IPS-15b (cell line): ENCODE measurements around the gene KRTAP3-3.

Source experiments
- H3K27me3 ChIP-seq: one replicate; pipeline ENCODE4 v1.6.1; 2013; ENCODE audit warnings: low read length; ENCODE audit not compliant: control insufficient read depth, insufficient read depth
- H3K36me3 ChIP-seq: one replicate; pipeline ENCODE4 v1.6.1; 2013; ENCODE audit warnings: low read length; ENCODE audit not compliant: control insufficient read depth, insufficient read depth
- H3K4me1 ChIP-seq: one replicate; pipeline ENCODE4 v1.6.1; 2013; ENCODE audit warnings: mild to moderate bottlenecking, low read length; ENCODE audit not compliant: control insufficient read depth, insufficient read depth
- H3K4me3 ChIP-seq: one replicate; pipeline ENCODE4 v1.5.1; 2013; ENCODE audit warnings: low read depth, low read length
- H3K9ac ChIP-seq: one replicate; pipeline ENCODE4 v1.6.1; 2013; ENCODE audit warnings: low read depth, mild to moderate bottlenecking, low read length
- H3K9me3 ChIP-seq: one replicate; pipeline ENCODE4 v1.6.1; 2013; ENCODE audit warnings: mild to moderate bottlenecking, low read length; ENCODE audit not compliant: control insufficient read depth, insufficient read depth

Gene KRTAP3-3

GRCh38 chr17:40953881-40954280 lies 40.1 kb downstream of the KRTAP3-3 start:
- H3K27me3 ChIP-seq, result no peaks in the 10 kb centered on the region
- no peaks in the 10 kb centered on the region for H3K36me3 ChIP-seq
- no peak overlapping the region for H3K9ac ChIP-seq
- H3K4me1 ChIP-seq, result peaks cover 17% of the 10 kb centered on the region
- H3K4me3 ChIP-seq, result no peak overlapping the region
- no peaks in the 10 kb centered on the region for H3K9me3 ChIP-seq

GRCh38 chr17:40952661-40953060 lies 41.3 kb downstream of the KRTAP3-3 start:
- no peaks in the 10 kb centered on the region for H3K36me3 ChIP-seq
- no peak overlapping the region for H3K9ac ChIP-seq
- peaks cover 12% of the 10 kb centered on the region for H3K4me1 ChIP-seq
- no peaks in the 10 kb centered on the region for H3K9me3 ChIP-seq
- no peaks in the 10 kb centered on the region for H3K27me3 ChIP-seq
- no peak overlapping the region for H3K4me3 ChIP-seq

GRCh38 chr17:40952154-40952553 lies 41.8 kb downstream of the KRTAP3-3 start:
- Histone ChIP-seq H3K9me3 (no peaks in the 10 kb centered on the region), H3K9ac (no peak overlapping the region), H3K4me3 (no peak overlapping the region), H3K27me3 (no peaks in the 10 kb centered on the region), H3K36me3 (no peaks in the 10 kb centered on the region), H3K4me1 (peaks cover 7% of the 10 kb centered on the region)

GRCh38 chr17:40951011-40951622 lies 42.8 kb downstream of the KRTAP3-3 start:
- Histone ChIP-seq H3K27me3 (no peaks in the 10 kb centered on the region), H3K4me3 (no peak overlapping the region), H3K36me3 (no peaks in the 10 kb centered on the region), H3K9me3 (no peaks in the 10 kb centered on the region), H3K9ac (no peak overlapping the region), H3K4me1 (peaks cover 3% of the 10 kb centered on the region)

- Histone ChIP-seq H3K4me1 (peaks cover 3% of the 10 kb centered on the region), H3K27me3 (no peaks in the 10 kb centered on the region), H3K4me3 (no peak overlapping the region), H3K36me3 (no peaks in the 10 kb centered on the region), H3K9me3 (no peaks in the 10 kb centered on the region), H3K9ac (no peak overlapping the region)
Observed at GRCh38 chr17:40950176-40950575, 43.8 kb downstream of the KRTAP3-3 start.

GRCh38 chr17:40949418-40949817 lies 44.5 kb downstream of the KRTAP3-3 start:
- Histone ChIP-seq H3K9ac (no peak overlapping the region), H3K4me3 (no peak overlapping the region), H3K9me3 (no peaks in the 10 kb centered on the region), H3K4me1 (peaks cover 3% of the 10 kb centered on the region), H3K27me3 (no peaks in the 10 kb centered on the region), H3K36me3 (no peaks in the 10 kb centered on the region)

GRCh38 chr17:40947929-40948328 lies 46.0 kb downstream of the KRTAP3-3 start:
- Histone ChIP-seq H3K27me3 (no peaks in the 10 kb centered on the region), H3K4me3 (no peak overlapping the region), H3K4me1 (peaks cover 3% of the 10 kb centered on the region), H3K9ac (no peak overlapping the region), H3K36me3 (no peaks in the 10 kb centered on the region), H3K9me3 (no peaks in the 10 kb centered on the region)

- no peaks in the 10 kb centered on the region for H3K27me3 ChIP-seq
- no peaks in the 10 kb centered on the region for H3K36me3 ChIP-seq
- H3K9me3 ChIP-seq, result no peaks in the 10 kb centered on the region
- H3K4me3 ChIP-seq, result no peak overlapping the region
- peaks cover 3% of the 10 kb centered on the region for H3K4me1 ChIP-seq
- H3K9ac ChIP-seq, result no peak overlapping the region
Observed at GRCh38 chr17:40945414-40945813, 48.5 kb downstream of the KRTAP3-3 start.

GRCh38 chr17:40944531-40944930 lies 49.4 kb downstream of the KRTAP3-3 start:
- peaks cover 3% of the 10 kb centered on the region for H3K4me1 ChIP-seq
- no peaks in the 10 kb centered on the region for H3K36me3 ChIP-seq
- H3K9ac ChIP-seq, result no peak overlapping the region
- H3K9me3 ChIP-seq, result no peaks in the 10 kb centered on the region
- H3K4me3 ChIP-seq, result no peak overlapping the region
- H3K27me3 ChIP-seq, result no peaks in the 10 kb centered on the region
